Spleen (tissue), 11 donors: ENCODE measurements around the gene MARCHF10. TPM values are rescaled to one million over a fixed set of nuclear protein-coding genes. Genes with fewer than 3 reads are reported as not detected.
A peak's percentile ranks its signal among the peaks of the same experiment; 100 is the strongest.

Experiments
- DNase-seq: peaks from one replicate; pipeline ENCODE4 v3.0.0-alpha.2; 2020
- H3K27ac ChIP-seq, 8 donors: fragments of 200-600 bp; sonication (generic) in 7 of 8; 1 replicate in 4 of 8; 2 replicates in 4 of 8; pipeline versions ENCODE4 v1.5.0 to v1.8.0; 2016 to 2021; ENCODE audit warnings: inconsistent platforms in 4 of 8, mild to moderate bottlenecking in 4 of 8, moderate library complexity in 1 of 8
- H3K27me3 ChIP-seq, 7 donors: fragments of 200-600 bp; sonication (generic) in 6 of 7; replicated peaks in 1 of 7; 1 replicate in 4 of 7; 2 replicates in 3 of 7; pipeline versions ENCODE4 v1.5.0 to v1.8.0; 2016 to 2021; ENCODE audit warnings: inconsistent platforms in 3 of 7, mild to moderate bottlenecking in 1 of 7
- H3K36me3 ChIP-seq, 6 donors: fragments of 200-600 bp; sonication (generic) in 5 of 6; 1 replicate in 4 of 6; 2 replicates in 2 of 6; pipeline versions ENCODE4 v1.5.0 to v1.8.0; 2016 to 2021; ENCODE audit warnings: inconsistent platforms in 2 of 6
- H3K4me1 ChIP-seq, 6 donors: fragments of 200-600 bp; sonication (generic) in 5 of 6; 1 replicate in 3 of 6; 2 replicates in 3 of 6; pipeline versions ENCODE4 v1.5.0 to v1.8.0; 2016 to 2021; ENCODE audit warnings: inconsistent platforms in 3 of 6
- H3K4me3 ChIP-seq, 8 donors: fragments of 200-600 bp; sonication (generic) in 7 of 8; 1 replicate in 4 of 8; 2 replicates in 4 of 8; pipeline versions ENCODE4 v1.5.0 to v1.8.0; 2016 to 2021; ENCODE audit warnings: inconsistent platforms in 4 of 8, mild to moderate bottlenecking in 4 of 8, moderate library complexity in 2 of 8
- H3K9me3 ChIP-seq, 8 donors: fragments of 200-600 bp; sonication (generic) in 7 of 8; 1 replicate in 4 of 8; 2 replicates in 4 of 8; pipeline versions ENCODE4 v1.5.0 to v1.8.0; 2016 to 2021; ENCODE audit warnings: inconsistent platforms in 4 of 8
- CTCF ChIP-seq, 11 experiments: fragments of 200-600 bp in 7 of 11; fragments of 450-650 bp in 4 of 11; sonication (generic) in 4 of 11; IDR thresholded peaks in 8 of 11; conservative IDR thresholded peaks in 3 of 11; 1 replicate in 7 of 11; 2 replicates in 4 of 11; pipeline versions ENCODE4 v1.4.0 to v1.8.0; 2016 to 2021; ENCODE audit warnings: antibody characterized with exemption in 11 of 11, inconsistent platforms in 4 of 11, mild to moderate bottlenecking in 1 of 11
- POLR2A ChIP-seq, 3 donors: fragments of 450-650 bp; IDR thresholded peaks; one replicate each; pipeline ENCODE4 v1.5.1; 2017; ENCODE audit warnings: antibody characterized with exemption in 3 of 3, mild to moderate bottlenecking in 1 of 3
- POLR2AphosphoS5 ChIP-seq, 3 donors: sonication (generic); formaldehyde crosslinking; IDR thresholded peaks; one replicate each; pipeline ENCODE4 v1.5.1; 2017; ENCODE audit warnings: antibody characterized with exemption in 3 of 3
- WGBS, 5 donors: extraction: QIAGEN DNeasy Blood & Tissue Kit in 3 of 5; methylation state at CpG; one replicate each; pipeline versions ENCODE4 v1.1.5 to v1.1.7; 2013 to 2018; 5-methylcytosine and 5-hydroxymethylcytosine counted together
- intact Hi-C: fragments of 100-400 bp; cut with DNase I; formaldehyde crosslinking; loops from one replicate; pipeline ENCODE4 v1.15.0; 2023; ENCODE audit warnings: low total_unique reads
- polyA plus RNA-seq, 3 donors: library from polyadenylated mRNA; stranded (reverse); fragments of 200-250 nt; gene quantifications; one replicate each; pipeline ENCODE4 v1.2.1, GENCODE V29; 2013
- total RNA-seq, 7 donors: library from RNA; depleted of rRNA in 3 of 7; stranded (reverse); fragments of >200 nt in 3 of 7; fragmentation: NEBNext Ultra II Directional in 4 of 7; extraction: Animal tissue kit (Norgen Biotek cat#: 25700) in 4 of 7; gene quantifications; one replicate each; pipeline versions ENCODE4 v1.1.0 to v1.2.1, GENCODE V29; 2016 to 2021
- donor health status: healthy with polysubstance abuse.
- donor health status: DM: no; HTN: no; CAD: no; lungs with moderate emphysema.
- donor health status: DM: no; HTN: no; CAD: no.
- donor health status: Bipolar disorder and iron deficiency.
- donor health status: healthy.
- donor health status: DM: no; HTN: no; CAD: no.
- donor health status: DM: yes; HTN: yes; CAD: no.

The MARCHF10 gene
- total and polyA plus RNA-seq, 10 donors, result 0.15 to 0.32 (median 0.26) TPM; not detected in 7

- peak overlapping the region; percentile 52 to 86 (median 58) for H3K4me3 ChIP-seq
- TF ChIP-seq CTCF (IDR thresholded peaks at IDR 0.05 in 8 of 11, conservative IDR thresholded peaks at IDR 0.05 in 3 of 11), result peak; percentile 54 to 93 (median 89)
- TF ChIP-seq POLR2A (IDR thresholded peaks at IDR 0.05), result no peak
- TF ChIP-seq POLR2AphosphoS5 (IDR thresholded peaks at IDR 0.05), result peak in 2 of 3 donors; percentile 34 to 64
- H3K36me3 ChIP-seq, result no peaks in the 10 kb centered on the region
- 0 to 1% (median 1%) methylated on average over 34 to 80 of the region's 80 CpGs for WGBS, 5 donors
- DNase-seq, result peak; percentile 95
- intact Hi-C loops, result loop anchor here (2.0 to 5.0 kb wide), 2 partner anchors 267 to 703 kb away; no protein-coding TSS in a partner anchor
- H3K27me3 ChIP-seq, result peaks cover 0 to 53% (median 0%) of the 10 kb centered on the region in 7 donors
- peak overlapping the region in 6 of 8 donors; percentile 58 to 77 (median 71) for H3K27ac ChIP-seq
- peaks cover 0 to 7% (median 5%) of the 10 kb centered on the region in 8 donors for H3K9me3 ChIP-seq
- H3K4me1 ChIP-seq, result peaks cover 4 to 42% (median 22%) of the 10 kb centered on the region in 6 donors
Measured at GRCh38 chr17:62703776-62704380, 104.2 kb downstream of the MARCHF10 start.

- H3K4me1 ChIP-seq, result peaks cover 4 to 42% (median 22%) of the 10 kb centered on the region in 6 donors
- peaks cover 0 to 55% (median 0%) of the 10 kb centered on the region in 7 donors for H3K27me3 ChIP-seq
- intact Hi-C loops, result loop anchor here (2.0 to 5.0 kb wide), 2 partner anchors 267 to 704 kb away; no protein-coding TSS in a partner anchor
- no peaks in the 10 kb centered on the region for H3K36me3 ChIP-seq
- H3K4me3 ChIP-seq, result peak overlapping the region in 5 of 8 donors; percentile 53 to 86 (median 60)
- DNase-seq, result peak; percentile 79
- H3K9me3 ChIP-seq, result peaks cover 0 to 2% (median 0%) of the 10 kb centered on the region in 8 donors
- TF ChIP-seq POLR2A (IDR thresholded peaks at IDR 0.05), result no peak
- TF ChIP-seq POLR2AphosphoS5 (IDR thresholded peaks at IDR 0.05), result no peak
- TF ChIP-seq CTCF (IDR thresholded peaks at IDR 0.05 in 8 of 11, conservative IDR thresholded peaks at IDR 0.05 in 3 of 11), result no peak
- peak overlapping the region in 4 of 8 donors; percentile 69 to 77 (median 74) for H3K27ac ChIP-seq
- 34 to 55% (median 47%) methylated on average over 9 to 16 of the region's 16 CpGs for WGBS, 5 donors
Measured at GRCh38 chr17:62703261-62703775, 104.8 kb downstream of the MARCHF10 start.

- DNase-seq, result peak; percentile 49
Measured at GRCh38 chr17:62702746-62703260, 105.3 kb downstream of the MARCHF10 start.

More at GRCh38 chr17:62702746-62703260, 105.3 kb downstream of the MARCHF10 start:
- 57 to 84% (median 68%) methylated on average over 5 to 6 of the region's 6 CpGs for WGBS, 5 donors
- TF ChIP-seq CTCF (IDR thresholded peaks at IDR 0.05 in 8 of 11, conservative IDR thresholded peaks at IDR 0.05 in 3 of 11) (no peak), POLR2AphosphoS5 (IDR thresholded peaks at IDR 0.05) (no peak), POLR2A (IDR thresholded peaks at IDR 0.05) (no peak)
- peaks cover 4 to 42% (median 22%) of the 10 kb centered on the region in 6 donors for H3K4me1 ChIP-seq
- no peaks in the 10 kb centered on the region for H3K9me3 ChIP-seq
- peaks cover 0 to 60% (median 0%) of the 10 kb centered on the region in 7 donors for H3K27me3 ChIP-seq
- no peak overlapping the region for H3K27ac ChIP-seq
- no peaks in the 10 kb centered on the region for H3K36me3 ChIP-seq
- intact Hi-C loops, result loop anchor here (2.0 to 5.0 kb wide), 2 partner anchors 268 to 704 kb away; no protein-coding TSS in a partner anchor
- peak overlapping the region in 1 of 8 donors; percentile 86 for H3K4me3 ChIP-seq
